SH-SY5Y (cell line): Measurements from ENCODE around the gene CBFA2T3.

Source experiments
- GATA2 ChIP-seq: IDR thresholded peaks from 2 replicates; pipeline ENCODE4 v1.6.1; 2011; ENCODE audit warnings: mild to moderate bottlenecking, low read depth, low read length
- GATA3 ChIP-seq: IDR thresholded peaks from 2 replicates; pipeline ENCODE4 v1.6.1; 2011; ENCODE audit warnings: low read depth, mild to moderate bottlenecking, low read length, moderate library complexity

Gene CBFA2T3

DNA sequence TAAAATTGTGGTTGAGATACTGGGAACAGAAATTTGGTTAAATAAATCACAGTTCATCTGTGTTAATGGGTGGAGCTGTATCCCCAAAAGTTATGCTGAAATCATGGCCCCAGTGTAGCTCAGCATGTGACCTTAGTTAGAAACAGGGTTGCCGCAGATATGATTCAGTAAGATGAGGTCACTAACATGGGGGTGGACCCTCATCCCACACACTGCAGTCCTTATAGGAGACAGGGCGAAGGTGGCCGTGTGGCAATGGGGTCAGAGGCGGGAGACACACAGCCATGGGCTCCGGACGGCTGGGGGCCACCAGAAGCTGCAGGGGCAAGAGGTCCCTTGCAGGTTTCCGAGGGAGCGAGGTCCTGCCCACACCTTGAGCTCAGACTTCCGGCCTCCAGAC, 130.9 kb downstream of the CBFA2T3 start:
- TF ChIP-seq GATA2 (no peak), GATA3 (no peak)

DNA sequence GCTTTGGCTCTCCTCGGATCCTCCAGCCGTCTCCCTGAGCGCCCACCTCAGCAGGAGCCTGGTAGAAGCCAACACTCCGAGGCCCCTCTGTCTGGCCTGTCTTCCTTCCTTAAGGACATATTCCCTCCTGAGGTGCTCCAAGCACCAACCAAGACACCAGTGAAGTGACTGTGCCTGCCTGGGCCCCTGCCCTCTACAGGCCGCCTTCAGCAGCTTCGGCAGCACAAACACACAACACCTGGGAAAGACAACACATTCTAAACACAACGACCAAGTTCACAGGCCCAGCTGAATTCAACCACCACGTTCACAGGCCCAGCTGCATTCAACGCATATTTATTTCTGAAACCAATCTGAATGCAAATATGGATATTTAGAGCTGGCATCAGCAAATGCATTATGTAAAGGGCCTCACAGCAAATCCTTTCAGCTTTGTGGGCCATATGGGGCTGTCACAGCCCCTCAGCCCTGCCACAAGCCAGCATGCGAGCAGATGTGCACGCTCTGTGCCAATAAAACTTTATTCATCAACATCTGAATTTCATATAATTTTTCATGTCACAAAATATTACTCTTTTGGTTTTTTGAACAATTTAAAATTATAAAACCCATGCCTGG, 132.5 kb downstream of the CBFA2T3 start:
- TF ChIP-seq GATA2 (no peak), GATA3 (no peak)

DNA sequence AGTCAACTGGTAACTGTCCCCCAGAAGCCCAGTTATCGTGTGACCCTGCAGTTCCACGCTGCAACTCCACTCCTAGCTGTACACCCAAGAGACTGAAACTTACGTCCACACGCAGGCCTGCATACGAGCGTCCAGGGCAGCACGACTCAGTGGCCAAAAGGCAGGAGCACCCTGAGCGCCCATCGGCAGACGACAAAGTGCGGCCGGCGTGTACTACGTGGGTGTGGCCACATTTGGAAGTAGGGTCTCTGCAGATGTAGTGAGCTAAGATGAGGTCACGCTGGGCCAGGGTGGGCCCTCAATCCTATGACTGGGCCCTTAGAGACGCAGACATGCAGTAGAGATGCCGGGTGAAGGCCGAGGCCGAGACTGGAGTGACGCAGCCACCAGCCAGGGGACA, 133.8 kb downstream of the CBFA2T3 start:
- TF ChIP-seq GATA3 (no peak), GATA2 (no peak)

DNA sequence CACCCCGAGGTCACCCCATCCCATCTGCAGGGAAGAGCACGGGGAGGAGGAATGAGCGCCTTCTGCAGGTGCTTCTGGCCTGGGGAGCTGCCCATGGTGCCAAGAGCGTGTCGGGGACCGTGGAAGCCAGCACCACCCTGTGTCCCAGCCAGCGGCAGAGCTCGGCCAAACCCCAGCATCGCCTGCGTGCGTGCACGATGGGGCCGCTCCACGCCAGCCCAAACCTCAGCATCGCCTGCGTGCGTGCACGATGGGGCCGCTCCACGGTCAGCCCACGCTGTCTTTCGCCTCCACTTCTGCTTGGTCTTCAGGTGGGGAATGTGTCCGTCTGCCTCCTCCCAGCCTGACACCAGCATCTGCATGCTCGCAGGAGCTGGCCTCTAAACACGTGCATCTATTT, 134.2 kb downstream of the CBFA2T3 start:
- no peak for TF ChIP-seq GATA3
- TF ChIP-seq GATA2: no peak

DNA sequence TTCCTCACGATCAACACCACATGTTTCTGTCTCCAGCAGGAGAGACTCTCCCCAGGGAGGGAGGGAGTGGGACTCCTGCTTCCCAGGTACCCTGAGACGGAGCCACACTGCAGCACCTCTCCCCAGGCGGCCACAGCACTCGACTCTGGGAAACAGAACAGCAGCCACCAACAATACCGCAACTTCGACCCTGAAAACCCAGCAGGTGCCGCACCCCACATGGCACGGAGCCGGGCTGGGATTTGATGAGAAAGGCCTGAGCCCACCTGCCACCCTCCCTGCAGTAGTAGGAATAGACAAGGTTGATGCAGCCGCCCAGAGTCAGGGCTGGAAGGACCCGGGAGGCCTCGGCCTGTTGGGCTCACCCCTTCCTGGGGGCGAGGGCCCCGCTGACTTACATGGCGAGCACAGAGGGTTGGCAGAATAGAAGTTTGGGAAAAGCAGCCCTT, 134.7 kb downstream of the CBFA2T3 start:
- TF ChIP-seq GATA3 (no peak), GATA2 (no peak)

DNA sequence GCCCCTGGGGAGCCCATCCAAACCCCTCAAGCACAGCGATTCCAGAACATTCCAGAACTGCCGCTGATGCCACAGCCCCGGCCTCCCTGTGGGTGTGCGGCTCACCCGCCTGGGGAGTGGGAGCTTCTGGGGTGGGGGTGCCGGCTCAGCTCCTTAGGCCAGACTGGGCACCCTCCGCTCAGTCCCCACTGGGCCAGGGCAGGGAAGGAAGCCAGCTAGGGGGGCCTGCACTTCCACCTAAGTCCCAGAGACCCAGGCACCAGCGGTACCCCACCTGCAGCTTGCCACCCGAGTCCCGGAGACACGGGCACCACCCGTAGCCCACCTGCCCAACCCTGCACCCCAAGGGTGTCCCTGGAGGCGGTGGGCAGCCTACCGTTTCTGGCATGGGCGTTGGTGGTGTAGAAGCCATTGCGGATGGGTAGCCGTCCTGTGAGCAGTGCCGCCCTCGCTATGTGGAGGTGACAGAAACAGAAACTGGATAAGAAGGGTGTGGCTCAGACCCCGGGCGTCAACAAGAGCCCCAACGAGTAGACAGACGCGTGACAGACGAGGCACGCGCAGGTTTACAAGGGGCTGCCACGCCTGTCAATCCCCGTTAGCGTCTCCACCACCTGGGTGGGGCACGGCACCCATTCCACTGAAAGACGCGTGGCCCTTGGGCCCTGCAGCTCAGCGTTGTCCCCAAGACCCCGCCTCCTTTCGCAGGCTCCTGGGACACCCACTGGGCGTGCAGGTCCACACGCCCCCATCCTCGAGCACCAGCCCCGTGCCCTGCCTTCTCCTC, 135.3 kb downstream of the CBFA2T3 start:
- TF ChIP-seq GATA2 (no peak), GATA3 (no peak)

DNA sequence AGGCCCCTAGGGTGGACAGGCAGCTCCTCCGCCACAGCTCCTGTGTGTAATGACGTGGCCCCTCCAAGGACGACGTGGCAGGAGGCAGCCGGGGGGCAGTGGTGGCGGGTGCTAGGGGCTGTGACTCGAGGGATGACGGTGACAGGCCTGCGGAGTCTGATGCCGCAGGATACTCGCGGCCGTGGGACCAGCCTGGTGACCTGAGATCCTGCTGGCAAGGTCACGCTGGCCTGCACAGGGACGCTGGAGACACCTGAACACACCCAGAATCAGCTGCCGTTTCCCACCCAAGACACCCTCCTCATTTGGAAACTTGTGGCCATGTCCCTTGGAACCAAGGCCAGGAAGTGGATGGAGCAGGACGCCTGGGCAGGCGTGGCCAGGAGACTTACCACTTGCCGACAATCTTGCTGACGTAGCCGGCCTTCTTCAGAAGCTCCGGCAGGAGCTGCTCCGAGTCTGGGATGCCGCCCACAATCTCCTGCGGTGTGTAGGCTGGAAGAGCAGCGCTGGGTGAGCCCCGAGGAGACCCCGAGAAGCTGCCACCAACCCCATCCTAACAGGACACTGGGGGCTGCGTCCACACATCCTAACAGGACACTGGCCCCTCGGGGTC, 136.3 kb downstream of the CBFA2T3 start:
- no peak for TF ChIP-seq GATA3
- TF ChIP-seq GATA2: no peak

DNA sequence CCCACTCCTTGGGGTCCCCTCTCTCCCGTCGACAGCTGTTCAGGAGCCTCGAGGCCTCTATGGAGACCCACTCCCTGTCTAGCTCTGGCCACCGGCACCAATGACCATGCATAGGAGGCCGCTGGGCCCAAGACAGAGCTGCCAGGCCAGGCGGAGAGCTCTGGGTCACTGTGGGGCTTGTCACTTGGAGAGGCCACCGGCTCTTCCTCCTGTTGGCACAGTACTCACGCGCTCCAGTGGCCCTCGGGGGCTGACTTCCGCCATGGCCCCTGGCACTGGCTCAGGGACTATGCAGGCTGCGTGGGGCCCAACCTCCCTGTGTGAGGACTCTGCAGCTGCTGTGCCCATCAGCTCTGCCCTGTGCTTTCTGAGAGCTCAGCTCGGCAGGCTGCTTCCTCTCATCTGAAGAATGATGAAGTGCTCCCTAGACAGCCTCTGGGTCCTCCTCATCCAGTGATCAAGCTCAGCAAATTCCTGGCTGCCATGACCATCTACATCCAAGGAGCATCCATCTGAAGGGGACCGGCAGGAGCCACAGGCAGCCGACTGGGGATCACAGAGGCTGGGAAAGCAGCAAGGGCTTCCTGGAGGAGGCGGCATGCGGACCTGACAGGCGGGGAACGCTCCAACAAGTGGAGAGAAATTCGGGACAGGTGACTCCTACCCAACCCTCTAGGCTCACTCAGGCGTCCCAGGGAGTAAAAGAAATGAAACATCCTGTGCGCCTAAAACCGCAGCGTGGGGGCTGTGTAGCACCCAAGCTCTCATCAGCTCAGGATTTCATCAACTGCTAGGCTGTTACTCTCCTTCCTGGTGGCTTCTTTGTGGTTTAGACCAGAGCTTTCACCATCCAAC, 137.0 kb downstream of the CBFA2T3 start:
- TF ChIP-seq GATA2 (no peak), GATA3 (no peak)

DNA sequence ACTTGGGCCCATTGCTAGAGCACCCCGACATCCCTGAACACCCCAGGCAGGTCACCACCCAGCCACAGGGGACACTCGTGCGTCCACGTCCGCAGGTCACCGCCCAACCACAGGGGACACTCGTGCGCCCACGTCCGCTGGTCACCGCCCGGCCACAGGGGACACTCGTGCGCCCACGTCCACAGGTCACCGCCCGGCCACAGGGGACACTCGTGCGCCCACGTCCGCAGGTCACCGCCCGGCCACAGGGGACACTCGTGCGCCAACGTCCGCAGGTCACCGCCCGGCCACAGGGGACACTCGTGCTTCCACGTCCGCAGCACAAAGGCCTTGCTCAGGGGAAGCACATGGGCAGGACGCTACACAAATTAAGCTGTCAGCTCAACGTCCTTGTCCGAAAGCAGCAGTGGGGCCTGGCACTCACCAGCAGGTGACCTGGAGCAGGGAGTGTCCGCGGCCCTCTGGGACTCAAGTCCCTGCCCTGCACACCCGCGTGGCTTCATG, 137.9 kb downstream of the CBFA2T3 start:
- TF ChIP-seq GATA3 (no peak), GATA2 (no peak)

DNA sequence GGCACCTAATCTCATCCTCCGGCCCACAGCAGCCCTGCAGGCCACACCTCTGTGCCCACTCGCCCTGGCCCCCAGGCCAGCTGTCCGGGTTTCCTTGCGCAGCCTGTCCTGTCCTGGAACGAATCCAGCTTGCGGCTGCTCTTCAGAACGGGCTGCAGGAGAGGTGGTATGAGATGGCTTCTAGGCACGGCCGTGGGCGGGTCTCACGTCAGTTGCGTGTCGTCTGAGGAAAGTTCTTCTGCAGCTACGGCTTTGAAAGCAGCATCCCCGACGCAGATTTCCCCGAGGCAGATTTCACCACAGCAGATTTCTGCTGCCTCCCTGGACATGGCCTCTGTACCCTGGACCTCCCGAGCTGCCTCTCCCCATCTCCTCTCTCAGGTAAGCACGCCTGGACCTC, 138.4 kb downstream of the CBFA2T3 start:
- TF ChIP-seq GATA3 (no peak), GATA2 (no peak)

DNA sequence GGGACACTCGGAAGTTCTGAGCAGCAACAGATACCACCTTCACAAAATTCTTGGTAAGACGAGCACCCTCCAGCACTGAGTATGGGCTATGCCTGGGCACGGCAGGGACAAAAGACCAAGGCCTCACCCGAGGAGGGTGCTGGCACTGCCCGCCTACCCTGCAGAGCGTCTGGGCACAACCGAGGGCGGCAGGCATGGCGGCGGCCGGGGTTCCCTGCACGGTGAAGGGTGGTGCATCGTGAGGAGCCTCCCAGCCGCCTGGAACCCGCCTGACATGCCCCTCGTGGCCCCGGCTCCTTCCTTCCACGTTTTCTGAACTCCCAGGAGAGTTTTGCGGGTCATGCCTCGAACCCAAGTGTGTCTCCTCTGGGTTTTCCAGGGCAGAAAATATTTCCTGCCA, 139.2 kb downstream of the CBFA2T3 start:
- TF ChIP-seq GATA2 (no peak), GATA3 (no peak)

DNA sequence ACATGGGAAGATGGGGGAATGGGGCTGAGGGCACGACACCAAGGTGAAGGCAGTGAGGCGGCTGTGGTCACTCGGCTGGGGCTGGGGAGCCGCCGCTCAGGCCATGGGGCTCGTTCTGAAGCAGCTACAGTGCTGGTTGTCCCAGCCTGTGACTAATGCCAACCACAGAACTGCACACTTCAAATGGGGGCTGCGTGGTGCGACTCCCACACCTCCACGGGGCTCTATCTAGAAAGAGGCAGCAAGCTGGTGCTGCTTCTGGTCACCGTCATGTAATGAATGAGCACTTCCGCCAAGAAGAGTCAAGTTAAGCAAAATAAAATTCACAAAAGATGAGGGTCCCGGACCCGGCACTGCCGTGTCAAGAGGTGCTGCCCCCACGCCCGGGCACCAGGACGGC, 140.2 kb downstream of the CBFA2T3 start:
- no peak for TF ChIP-seq GATA3
- no peak for TF ChIP-seq GATA2

DNA sequence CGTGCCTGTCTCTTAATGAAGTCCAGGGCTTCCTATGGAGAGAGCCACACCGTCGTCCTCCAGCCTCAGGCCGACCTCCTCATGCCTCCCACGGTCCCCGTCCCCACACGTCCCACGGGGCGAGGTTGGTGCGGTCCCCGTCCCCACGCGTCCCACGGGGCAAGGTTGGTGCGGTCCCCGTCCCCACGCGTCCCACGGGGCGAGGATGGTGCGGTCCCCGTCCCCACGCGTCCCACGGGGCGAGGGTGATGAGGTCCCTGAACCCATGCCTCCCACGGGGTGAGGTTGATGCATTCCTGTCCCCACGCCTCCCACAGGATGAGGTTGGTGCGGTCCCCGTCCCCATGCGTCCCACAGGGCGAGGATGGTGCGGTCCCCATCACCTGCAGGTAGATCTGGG, 141.2 kb downstream of the CBFA2T3 start:
- no peak for TF ChIP-seq GATA2
- no peak for TF ChIP-seq GATA3

DNA sequence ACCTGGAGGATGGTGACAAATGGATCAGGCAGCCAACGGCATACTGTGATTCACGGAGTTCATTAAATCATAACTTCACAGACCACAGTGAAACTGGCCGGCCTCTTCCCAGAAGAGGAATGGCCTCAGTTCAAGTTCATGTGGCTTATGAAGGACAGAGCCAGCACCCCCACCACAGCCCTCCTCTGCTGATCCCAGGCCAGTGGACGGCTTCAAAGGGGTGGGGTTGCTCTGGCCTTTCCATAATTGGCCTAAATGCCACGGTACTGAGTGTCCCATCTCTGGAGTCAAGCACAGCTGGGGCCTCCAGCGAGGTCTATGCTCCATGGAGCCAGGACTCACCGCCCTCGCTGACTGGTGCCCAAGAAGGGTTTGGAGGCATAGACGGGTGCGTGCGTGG, 141.6 kb downstream of the CBFA2T3 start:
- TF ChIP-seq GATA3 (no peak), GATA2 (no peak)

DNA sequence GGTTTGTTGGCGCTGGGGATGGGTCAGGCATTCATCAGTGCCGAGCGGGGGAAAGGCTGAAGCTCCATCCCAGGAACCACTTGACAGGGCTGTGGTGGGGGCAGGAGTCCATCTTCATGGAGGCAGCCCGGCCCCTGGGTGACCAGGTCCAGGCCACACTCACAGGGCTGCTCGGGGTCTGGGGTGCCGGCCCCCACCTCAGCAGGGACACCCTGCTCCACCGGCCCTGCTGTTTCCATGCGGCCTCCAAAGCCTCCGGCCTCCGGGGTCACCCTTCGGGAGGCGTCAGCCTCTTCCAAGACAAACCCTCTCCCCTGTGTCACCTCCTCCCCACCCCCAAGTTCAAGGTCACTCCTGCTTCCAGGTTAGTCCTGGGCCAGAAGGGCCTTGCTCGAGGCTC, 142.3 kb downstream of the CBFA2T3 start:
- no peak for TF ChIP-seq GATA3
- TF ChIP-seq GATA2: no peak
